DMS79 treated with DMSO at 0.1 percent for 48 hours (cell line): ENCODE results near the gene CCKAR.
"Not testable (repeated sequence)": the region's sequence is repeated elsewhere in the genome, so short reads cannot be mapped to it uniquely, and the experiment has no call there.

Experiments
- DNase-seq: peaks from one replicate; lab custom pipeline; 2025; lab: John Stamatoyannopoulos, UW

Gene CCKAR

GRCh38 chr4:26490111-26490959, at the start of gene CCKAR:
Gene CCKAR, minus strand, starts transcription at chr4:26490484. Its CDS starts 217 bp downstream, at chr4:26490267.
- DNase-seq: peak; percentile 31

DNA sequence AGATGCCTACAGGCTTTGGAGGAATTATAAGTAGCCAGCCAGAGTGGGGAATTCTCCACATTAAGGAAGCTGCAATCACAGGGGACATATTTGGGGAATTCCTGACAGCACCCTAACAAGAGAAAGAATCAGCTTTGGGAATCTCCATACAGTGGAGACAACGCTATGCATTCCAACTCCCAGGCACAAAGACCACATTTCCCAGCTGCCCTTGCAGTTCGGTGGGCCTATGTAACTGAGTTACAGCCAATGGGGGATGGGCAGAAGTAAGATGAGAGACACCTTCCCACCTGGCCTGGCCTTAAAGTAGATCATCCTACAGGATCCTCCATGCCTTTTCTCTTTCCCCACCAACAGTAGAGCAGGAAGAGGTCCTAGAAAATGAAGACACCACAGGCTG, 43.4 kb upstream of the CCKAR start:
- DNase-seq: no peak

GRCh38 chr4:26531491-26532116, 41.3 kb upstream of the CCKAR start:
- DNase-seq: no peak

- DNase-seq: no peak
Measured at GRCh38 chr4:26530099-26530498, 39.8 kb upstream of the CCKAR start.

DNA sequence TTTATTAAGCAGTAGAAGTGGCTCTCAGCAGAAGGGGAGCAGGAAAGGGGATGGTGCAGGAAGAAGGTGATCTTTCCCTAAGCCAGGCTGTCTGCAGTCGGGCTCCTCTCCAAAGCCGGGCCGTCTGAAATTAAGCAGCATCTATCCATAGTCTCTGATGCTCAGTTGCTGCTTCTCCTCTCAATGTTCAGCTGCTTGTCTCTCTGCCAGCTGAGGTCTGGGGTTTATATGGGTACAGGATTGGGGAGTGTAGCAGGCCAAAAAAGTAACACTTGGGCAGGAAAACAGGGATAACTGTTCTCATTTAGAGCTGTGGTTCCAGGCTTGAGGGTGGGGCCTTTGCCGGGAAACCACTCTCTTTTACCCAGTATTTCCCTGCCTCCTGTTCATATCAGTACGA, 39.2 kb upstream of the CCKAR start:
- no peak for DNase-seq

GRCh38 chr4:26525771-26526150, 35.5 kb upstream of the CCKAR start:
- no peak for DNase-seq

DNA sequence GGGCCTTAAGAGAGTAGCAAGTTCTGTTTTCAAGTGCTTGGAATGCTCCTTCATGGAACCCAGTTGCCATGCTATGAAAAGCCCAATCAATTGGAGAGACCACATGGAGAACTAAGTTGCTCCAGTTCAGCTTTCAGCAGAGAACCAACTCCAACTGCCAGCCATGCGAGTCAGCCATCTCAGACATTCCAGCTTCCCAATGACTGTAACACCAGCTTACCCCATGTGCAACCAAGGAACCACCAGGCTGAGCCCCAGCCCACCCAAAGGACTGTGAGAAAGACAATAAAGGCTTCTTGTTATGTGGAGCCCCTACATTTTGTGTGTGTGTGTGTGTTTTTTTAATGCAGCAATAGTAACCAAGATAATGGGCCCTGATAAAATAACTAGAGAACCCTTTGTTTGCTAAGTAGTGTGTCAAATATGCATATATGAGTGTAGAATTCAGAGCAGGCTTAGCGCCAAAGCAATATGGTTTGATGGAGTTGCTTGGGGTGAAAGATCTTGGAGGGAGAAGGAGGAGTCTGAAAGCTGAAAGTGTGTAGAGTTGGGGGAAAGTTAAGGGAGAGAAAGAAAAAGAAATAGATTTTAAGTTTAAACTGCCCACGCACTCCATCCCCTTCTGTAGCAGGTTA, 35.0 kb upstream of the CCKAR start:
- no peak for DNase-seq

DNA sequence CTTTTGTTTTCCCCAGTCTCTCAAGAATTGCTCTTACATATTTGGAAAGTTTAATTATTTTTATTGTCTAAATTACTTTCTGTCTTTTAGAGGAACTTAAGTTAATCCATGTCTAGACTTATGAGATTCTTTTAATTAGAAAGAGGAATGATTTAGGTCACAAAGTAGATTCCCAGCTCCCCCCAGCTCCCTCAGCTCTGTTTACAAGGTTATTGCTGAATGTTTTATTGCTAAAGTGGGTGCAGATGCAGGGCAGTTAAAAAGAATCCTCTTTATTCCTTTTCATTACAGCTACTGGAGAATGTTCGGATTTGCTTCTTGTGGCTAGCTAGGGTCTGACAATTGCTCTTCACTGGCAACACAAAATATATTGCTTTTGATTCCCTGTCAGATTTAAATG, 33.7 kb upstream of the CCKAR start:
- DNase-seq: no peak

GRCh38 chr4:26522478-26522877, 32.2 kb upstream of the CCKAR start:
- no peak for DNase-seq

DNA sequence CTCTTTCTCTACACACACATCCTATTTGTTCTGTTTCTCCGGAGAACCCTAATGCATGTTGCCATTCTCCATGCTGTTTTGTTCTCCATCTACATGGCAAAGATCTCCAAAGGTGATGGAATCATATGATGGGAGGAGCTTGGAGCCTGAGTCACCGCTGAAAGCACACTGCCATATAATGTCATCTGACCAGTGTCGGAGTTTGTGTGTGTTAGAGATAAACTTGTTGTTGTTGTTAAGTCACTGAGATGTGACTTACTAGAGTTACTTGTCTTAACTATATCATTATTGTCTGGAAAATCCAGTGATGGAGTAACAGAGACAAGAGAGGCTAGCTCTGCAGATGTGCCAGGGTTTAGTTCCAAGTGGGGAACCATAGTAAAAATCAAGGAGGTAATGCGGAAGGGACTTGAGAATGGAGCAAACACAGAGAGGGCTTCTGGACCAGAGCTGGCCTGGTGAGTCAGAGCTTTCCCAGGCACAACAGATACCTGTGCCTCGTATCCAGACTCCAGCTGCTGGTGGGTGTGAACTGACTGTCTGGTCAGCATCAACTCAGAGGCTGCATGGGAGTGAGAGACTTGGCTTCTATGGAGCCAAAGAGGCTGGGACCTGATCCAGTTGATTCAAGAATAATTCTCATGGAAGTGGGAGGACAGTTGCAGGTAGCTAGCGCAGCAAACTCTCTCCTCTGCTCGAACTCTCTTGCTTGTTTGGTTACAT, 30.6 kb upstream of the CCKAR start:
- no peak for DNase-seq

- DNase-seq: no peak
Measured at GRCh38 chr4:26515936-26516335, 25.7 kb upstream of the CCKAR start.

DNA sequence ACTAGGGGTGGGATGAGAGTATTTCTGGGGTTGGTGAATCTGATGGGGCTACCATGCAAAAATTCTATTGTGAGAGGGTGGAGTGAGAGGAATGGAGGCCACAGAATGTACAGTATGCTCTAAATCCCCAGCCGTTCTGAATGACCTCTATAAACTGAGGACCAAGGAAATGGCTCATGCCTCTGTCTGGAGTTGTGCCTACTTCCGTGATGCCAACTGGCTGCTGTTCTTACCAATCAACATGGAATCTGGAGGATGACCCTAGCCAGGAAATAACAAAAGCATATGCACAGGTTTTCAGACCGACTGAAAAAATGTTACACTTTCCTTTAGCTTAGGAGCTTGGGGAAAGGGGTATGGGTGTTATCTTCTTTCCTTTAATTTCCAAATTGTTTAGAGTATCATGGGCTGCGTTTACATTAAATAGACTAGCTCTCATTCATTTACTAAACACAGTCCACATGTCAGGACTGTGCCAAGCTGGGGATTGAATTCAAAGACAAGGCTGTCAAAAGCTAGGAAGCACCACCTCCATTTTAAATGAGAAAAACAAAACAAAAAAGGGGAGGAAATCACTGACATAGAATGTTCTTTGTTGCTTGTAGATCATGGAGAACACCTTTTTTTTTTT, 20.2 kb upstream of the CCKAR start:
- no peak for DNase-seq

DNA sequence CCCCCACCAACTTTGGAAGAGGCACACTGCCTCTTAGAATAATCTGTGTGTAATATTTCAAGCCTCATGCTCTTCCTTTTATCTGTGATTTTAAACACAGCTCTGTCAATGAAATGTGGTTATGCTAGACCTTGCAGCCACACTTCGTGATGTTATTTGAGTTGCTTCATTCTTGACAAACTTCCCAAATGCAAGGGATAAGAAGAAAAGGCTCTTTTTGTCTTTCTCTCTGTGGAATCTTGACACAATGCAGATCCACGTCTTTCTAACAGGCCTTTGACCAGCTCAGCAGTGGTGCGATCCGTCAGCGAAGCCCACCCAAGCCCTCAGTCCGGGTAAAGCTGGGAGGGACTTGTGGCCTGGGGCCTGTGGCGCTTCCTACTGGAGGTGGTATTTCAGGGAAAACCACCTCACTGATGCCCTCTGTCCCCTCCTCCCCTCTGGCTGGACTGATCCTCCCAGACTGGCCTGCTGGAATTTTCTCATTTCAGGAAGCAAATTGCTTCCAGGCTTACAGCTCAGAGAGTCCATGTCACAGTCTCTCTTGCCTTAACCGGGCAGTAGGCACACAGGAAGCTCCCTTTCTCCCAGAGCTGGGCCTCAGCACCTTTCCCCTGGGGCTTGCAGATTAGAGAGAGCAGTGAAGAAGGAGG, 19.5 kb upstream of the CCKAR start:
- DNase-seq: no peak

DNA sequence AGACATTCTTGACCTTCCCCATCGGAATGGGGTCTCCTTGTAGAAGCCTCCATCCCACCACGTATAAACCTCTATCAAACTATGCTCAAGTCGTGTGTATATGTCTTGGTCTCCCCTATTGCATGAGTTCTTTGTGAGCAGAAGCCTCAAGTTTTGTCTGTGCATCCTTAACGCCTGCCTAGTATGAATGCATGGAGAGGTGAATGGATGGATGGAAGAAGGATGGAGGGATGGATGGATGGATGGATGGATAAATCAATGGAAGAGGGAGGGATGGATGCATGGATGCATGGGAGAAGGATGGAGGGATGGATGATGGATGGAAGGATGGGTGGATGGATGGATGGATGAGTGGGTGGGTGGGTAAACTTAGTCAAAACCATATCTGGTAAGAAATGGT, 17.0 kb upstream of the CCKAR start:
- DNase-seq: no peak

- no peak for DNase-seq
Measured at GRCh38 chr4:26503844-26504243, 13.6 kb upstream of the CCKAR start.

DNA sequence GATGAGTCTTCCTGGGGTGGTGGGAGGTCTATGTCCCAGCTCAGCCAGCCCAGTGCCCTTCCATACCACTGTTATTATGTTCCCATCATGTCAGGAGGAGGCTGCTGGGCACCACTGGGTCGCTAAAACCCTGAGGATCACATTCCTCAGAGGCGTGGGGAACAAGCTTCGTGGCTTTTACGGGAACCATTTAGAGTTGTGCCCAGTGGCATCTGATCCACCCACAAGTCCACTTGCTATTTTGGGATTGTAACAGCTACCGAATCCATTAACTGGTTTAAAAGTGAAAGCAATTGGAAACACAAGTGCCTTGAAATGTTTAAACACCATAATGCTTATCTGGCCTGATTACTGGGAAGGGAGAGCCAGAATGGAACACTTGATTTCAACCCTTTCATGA, 13.1 kb upstream of the CCKAR start:
- no peak for DNase-seq

DNA sequence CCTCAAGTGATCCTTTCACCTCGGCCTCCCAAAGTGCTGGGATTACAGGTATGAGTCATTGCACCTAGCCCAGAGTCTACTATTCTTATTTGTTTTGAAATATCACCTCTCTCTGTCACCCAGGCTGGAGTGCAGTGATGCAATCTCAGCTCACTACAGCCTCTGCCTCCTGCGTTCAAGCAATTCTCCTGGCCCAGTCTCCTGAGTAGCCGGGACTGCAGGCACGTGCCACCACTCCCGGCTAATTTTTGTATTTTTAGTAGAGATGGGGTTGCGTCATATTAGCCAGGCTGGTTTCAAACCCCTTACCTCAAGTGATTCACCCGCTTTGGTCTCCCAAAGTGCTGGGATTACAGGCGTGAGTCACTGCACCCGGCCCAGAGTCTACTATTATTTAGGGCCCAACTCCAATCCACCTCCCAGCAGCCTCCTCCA, 10.3 kb upstream of the CCKAR start:
- not testable (repeated sequence) for DNase-seq

- no peak for DNase-seq
Measured at GRCh38 chr4:26496207-26496783, 6.0 kb upstream of the CCKAR start.

GRCh38 chr4:26493461-26493860, 3.2 kb upstream of the CCKAR start:
- no peak for DNase-seq

DNA sequence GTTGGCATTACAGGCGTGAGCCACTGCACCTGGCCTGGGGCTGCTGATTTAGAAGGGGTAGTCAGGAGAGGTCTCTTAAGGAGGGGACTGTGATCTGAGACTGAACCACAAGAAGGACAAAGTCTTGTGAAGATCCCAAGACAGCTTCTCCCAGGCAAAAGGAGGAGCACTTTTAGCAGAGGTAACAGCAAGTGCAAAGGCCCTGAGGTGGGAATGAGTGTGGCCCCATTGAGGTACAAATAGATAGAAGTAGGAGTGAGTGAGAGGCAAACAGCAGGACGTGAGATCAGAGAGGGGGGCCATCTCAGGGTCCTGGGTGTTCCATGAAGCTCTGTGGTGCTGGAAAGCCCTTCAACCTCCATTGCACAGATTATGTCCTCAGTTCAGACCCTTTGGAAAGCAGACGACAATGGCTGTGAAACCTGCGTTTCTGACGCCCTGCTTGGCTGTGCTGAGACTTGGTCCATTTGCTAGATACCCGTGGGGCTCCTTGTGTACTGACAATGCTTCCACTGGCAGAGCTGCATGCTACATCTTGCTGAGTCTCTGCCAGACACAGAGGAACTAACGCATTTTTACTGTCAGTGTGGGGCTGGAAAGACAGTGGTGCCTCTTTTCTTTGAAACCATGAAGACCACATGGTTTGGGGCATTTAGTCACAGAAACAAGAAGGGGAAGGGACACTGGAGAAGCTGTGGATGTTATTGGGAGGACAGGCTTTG, 1.3 kb upstream of the CCKAR start:
- no peak for DNase-seq

GRCh38 chr4:26490960-26491284, 638 bp upstream of the CCKAR start:
- DNase-seq: peak; percentile 31
